NCI-H2029 (cell line): Measurements from ENCODE around the gene ACACA.
A peak's percentile ranks its signal among the peaks of the same experiment; 100 is the strongest.
"Not testable (repeated sequence)": the region's sequence is repeated elsewhere in the genome, so short reads cannot be mapped to it uniquely, and the experiment has no call there.

Source experiments
- DNase-seq: peaks from one replicate; lab custom pipeline; 2025; lab: John Stamatoyannopoulos, UW

The ACACA gene

GRCh38 chr17:37406635-37407461, at the start of gene ACACA, which contains the start of gene TADA2A:
ACACA (minus strand) TSS chr17:37406836; CDS start chr17:37406299, 537 bp downstream.
TADA2A (plus strand) TSS chr17:37406886; CDS start chr17:37411366, 4,480 bp downstream.
- DNase-seq = peak; percentile 68

GRCh38 chr17:37450112-37450511, 43.5 kb upstream of the ACACA start:
- no peak for DNase-seq

GRCh38 chr17:37447641-37448040, 41.0 kb upstream of the ACACA start:
- no peak for DNase-seq

- DNase-seq = no peak
Observed at GRCh38 chr17:37446027-37446426, 39.4 kb upstream of the ACACA start.

- DNase-seq = not testable (repeated sequence)
Observed at GRCh38 chr17:37441369-37442014, 34.9 kb upstream of the ACACA start.

- no peak for DNase-seq
Observed at GRCh38 chr17:37440424-37440823, 33.8 kb upstream of the ACACA start.

GRCh38 chr17:37438141-37438540, 31.5 kb upstream of the ACACA start:
- DNase-seq = no peak

GRCh38 chr17:37432671-37433070, 26.0 kb upstream of the ACACA start:
- DNase-seq = no peak

- no peak for DNase-seq
Observed at GRCh38 chr17:37430051-37430627, 23.5 kb upstream of the ACACA start.

GRCh38 chr17:37429453-37429852, 22.8 kb upstream of the ACACA start:
- DNase-seq = no peak

GRCh38 chr17:37429039-37429438, 22.4 kb upstream of the ACACA start:
- no peak for DNase-seq

GRCh38 chr17:37425268-37425667, 18.6 kb upstream of the ACACA start:
- DNase-seq = no peak

GRCh38 chr17:37422971-37423625, 16.5 kb upstream of the ACACA start:
- no peak for DNase-seq

GRCh38 chr17:37417852-37418251, 11.2 kb upstream of the ACACA start:
- no peak for DNase-seq

- DNase-seq = no peak
Observed at GRCh38 chr17:37413875-37414519, 7.4 kb upstream of the ACACA start.

GRCh38 chr17:37410357-37410756, 3.7 kb upstream of the ACACA start:
- no peak for DNase-seq

- not testable (repeated sequence) for DNase-seq
Observed at GRCh38 chr17:37408145-37408479, 1.5 kb upstream of the ACACA start.

- DNase-seq = no peak
Observed at GRCh38 chr17:37405955-37406634, 541 bp downstream of the ACACA start.

GRCh38 chr17:37405522-37405921, 1.1 kb downstream of the ACACA start:
- not testable (repeated sequence) for DNase-seq

GRCh38 chr17:37400505-37400904, 6.1 kb downstream of the ACACA start:
- DNase-seq = no peak

GRCh38 chr17:37399265-37399803, 7.3 kb downstream of the ACACA start:
- no peak for DNase-seq
